ENCODE measurements around the gene SNAPIN. TPM values are rescaled to one million over a fixed set of nuclear protein-coding genes. Genes with fewer than 3 reads are reported as not detected.

The SNAPIN gene, protein sequence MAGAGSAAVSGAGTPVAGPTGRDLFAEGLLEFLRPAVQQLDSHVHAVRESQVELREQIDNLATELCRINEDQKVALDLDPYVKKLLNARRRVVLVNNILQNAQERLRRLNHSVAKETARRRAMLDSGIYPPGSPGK
- total RNA-seq (2011; cell fraction: chromatin; rRNA removed; ENCODE audit: low replicate concordance), result 8.7 and 14.0 TPM in 2 replicates
- 14.8 and 16.6 TPM in 2 replicates for total RNA-seq (2011; cell fraction: nucleolus; rRNA removed)
- 14.4 and 14.7 TPM in 2 replicates for total RNA-seq (2011; cell fraction: nucleoplasm; rRNA removed)
- total RNA-seq (2014; rRNA removed), result 36.0 and 36.7 TPM in 2 replicates
- total RNA-seq (2014; rRNA removed; fragmentation: Illumina TruSeq; extraction: Trizol), result 26.5 and 27.8 TPM in 2 replicates
- 31.3 and 32.3 TPM in 2 replicates for total RNA-seq (2015; rRNA removed; fragmentation: Illumina TruSeq; extraction: Trizol)
- total RNA-seq (2021), result 24.6 and 26.6 TPM in 2 replicates
- 32.8 and 36.8 TPM in 2 replicates for polyA plus RNA-seq (2011; rRNA removed)
- polyA plus RNA-seq (2011; cell fraction: cytosol; rRNA removed), result 36.0 and 39.1 TPM in 2 replicates
- 25.2 and 27.6 TPM in 2 replicates for polyA plus RNA-seq (2011; cell fraction: nucleus; rRNA removed)
- polyA plus RNA-seq (2012), result 28.4 and 30.6 TPM in 2 replicates
- 33.5 and 42.4 TPM in 2 replicates for polyA plus RNA-seq (2014; fragmentation: Illumina TruSeq; extraction: Trizol)
- 10 to 100 TPM; 11.2 to 15.8 TPM for polyA plus RNA-seq (2014; fragmentation: Nextera tagmentation; extraction: Ambion mirVana)
- polyA plus RNA-seq (2014; rRNA removed), result 42.4 and 43.9 TPM in 2 replicates
- 10.2 and 10.5 TPM in 2 replicates for polyA minus RNA-seq (2011; rRNA and poly(A)+ RNA removed)
- 3.1 and 9.0 TPM in 2 replicates for polyA minus RNA-seq (2011; cell fraction: cytosol; rRNA and poly(A)+ RNA removed)
- 5.9 and 8.8 TPM in 2 replicates for polyA minus RNA-seq (2011; cell fraction: nucleus; rRNA and poly(A)+ RNA removed)
- Bru-seq, nascent RNA, result percentile 72 among the genes with signal in this experiment
- BruChase-seq, experiment 1, labeled RNA remaining after a 2-hour chase, result percentile 56 among the genes with signal in this experiment
- percentile 56 among the genes with signal in this experiment for BruChase-seq, experiment 2, labeled RNA remaining after a 6-hour chase
- long read RNA-seq, experiment 1, transcript SNAPIN-201 (4 exons, 1,030 nt), result major isoform, 65 of 86 reads
- long read RNA-seq, experiment 1, transcript SNAPIN-202 (3 exons, 922 nt), result minor isoform, 6 of 86 reads
- long read RNA-seq, experiment 1, partial matches to known transcripts, result 5 of 86 reads
- long read RNA-seq, experiment 1, other reads (novel, unspliced or antisense), result 6 of 86 reads
- long read RNA-seq, experiment 2, transcript SNAPIN-201 (4 exons, 1,030 nt), result major isoform, 21 of 31 reads
- long read RNA-seq, experiment 2, partial matches to known transcripts, result 4 of 31 reads
- long read RNA-seq, experiment 2, other reads (novel, unspliced or antisense), result 1 of 31 reads
- long read RNA-seq, experiment 3, transcript SNAPIN-201 (4 exons, 1,030 nt), result major isoform, 24 of 28 reads
- long read RNA-seq, experiment 3, partial matches to known transcripts, result 0 of 28 reads
- long read RNA-seq, experiment 3, other reads (novel, unspliced or antisense), result 0 of 28 reads

DNA sequence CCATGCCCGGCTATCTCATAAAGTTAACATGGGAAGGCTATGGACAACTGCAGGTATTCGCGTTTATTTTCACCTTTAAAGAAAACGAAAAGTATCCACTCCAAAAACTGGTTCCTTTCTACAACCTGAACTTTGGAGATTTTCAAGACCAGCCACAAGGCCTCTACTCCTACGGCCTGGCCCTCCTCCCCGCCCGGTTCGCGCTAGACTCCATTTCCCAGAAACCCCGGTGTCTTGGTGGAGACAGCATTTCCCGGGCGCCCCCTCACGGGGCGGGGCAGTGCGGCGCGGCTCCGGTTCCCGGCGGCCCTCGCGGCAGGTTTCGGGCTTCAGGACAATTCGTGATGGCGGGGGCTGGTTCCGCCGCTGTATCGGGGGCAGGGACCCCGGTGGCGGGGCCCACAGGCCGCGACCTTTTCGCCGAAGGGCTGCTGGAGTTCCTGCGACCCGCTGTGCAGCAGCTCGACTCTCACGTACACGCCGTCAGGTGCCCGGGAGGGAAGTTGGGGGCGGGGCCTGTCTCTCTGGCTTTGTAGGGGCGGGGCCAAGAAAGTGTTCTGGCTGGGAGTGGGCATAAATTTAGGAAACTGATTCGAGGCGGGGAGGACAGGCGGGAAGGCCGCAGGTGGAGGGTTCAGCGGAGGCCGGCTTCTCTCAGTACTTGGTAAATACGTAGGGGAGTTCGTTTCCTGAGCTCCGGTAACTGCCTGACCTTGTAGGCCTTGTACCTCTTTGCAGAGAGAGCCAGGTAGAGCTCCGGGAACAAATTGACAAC is at the start of gene SNAPIN:
Gene SNAPIN (plus strand): TSS at position 304 of the 775 bp plus-strand sequence. CDS start 41 bp downstream, at position 345.
- Histone ChIP-seq H4K20me1 (replicated peaks; ENCODE audit: control insufficient read depth, insufficient read depth, low read length) (no peaks in the 10 kb centered on the region), H3K9me3 (replicated peaks; ENCODE audit: control insufficient read depth, insufficient read depth, low read depth, low read length) (no peaks in the 10 kb centered on the region), H3K4me2 (ENCODE audit: insufficient read depth, low read length) (peak within 1 kb of the TSS; percentile 93), H3K27me3 (ENCODE audit: control insufficient read depth in 2 of 2, insufficient read depth in 2 of 2, low read length in 2 of 2) (no peaks in the 10 kb centered on the region), H3K79me2 (ENCODE audit: control insufficient read depth, insufficient read depth, low read length) (peaks cover 13% of the 10 kb centered on the region), H3K9ac (ENCODE audit: insufficient read depth in 1 of 2, low read depth in 2 of 2, low read length in 2 of 2) (peak within 1 kb of the TSS; percentile 81 to 92), H3K9me1 (ENCODE audit: control insufficient read depth, insufficient read depth, low read length) (no peaks in the 10 kb centered on the region), H3K27ac (ENCODE audit: extremely low read depth, low read depth, low read length) (peak within 1 kb of the TSS; percentile 86), H2AFZ (ENCODE audit: low read depth, low read length) (peak within 1 kb of the TSS; percentile 100), H3K4me3 (peak within 1 kb of the TSS; percentile 98), H3K36me3 (ENCODE audit: control insufficient read depth, insufficient read depth, low read length) (peaks cover 32% of the 10 kb centered on the region), H3K4me1 (replicated peaks in 1 of 2; ENCODE audit: control insufficient read depth in 2 of 2, insufficient read depth in 2 of 2, low read length in 2 of 2) (peaks cover 3 to 16% of the 10 kb centered on the region in 2 experiments; a peak in 4 of 5 replicates)
- ChIA-PET POLR2A (interaction anchor here (0.7 to 6.1 kb wide), 11 partner anchors 9 to 327 kb away, joined by 3 to 51 read pairs (median 5); partner anchors contain the start of genes CHTOP, ILF2 and S100A13), CTCF (ENCODE audit: low intra/inter-chr PET ratio) (no interaction called here)
- 2% methylated on average over 47 of the region's 53 CpGs for WGBS (ENCODE audit: insufficient coverage, low coverage, missing lambda C conversion rate)
- peak; percentile 87 to 95 (median 90) for DNase-seq (ENCODE audit: extremely low read depth in 1 of 4, low spot score in 3 of 4)
- intact Hi-C loops (cut with micrococcal nuclease), result no loop called here
- BruUV-seq (replicated peaks), result no TSS peak
- in situ Hi-C loops (cut with MboI), result no loop called here
- ATAC-seq, result peak; percentile 97
- peak; percentile 81 for FAIRE-seq
- TF ChIP-seq TCF7 (IDR thresholded peaks at IDR 0.05; ENCODE audit: borderline replicate concordance), result no peak
- TF ChIP-seq ZNF766 (CRISPR knock-in tag; conservative IDR thresholded peaks at IDR 0.05), result no peak
- no peak for TF ChIP-seq RBM14 (IDR thresholded peaks at IDR 0.05; ENCODE audit: borderline replicate concordance, insufficient read depth, low read depth, low read length)
- TF ChIP-seq MXI1 (IDR thresholded peaks at IDR 0.05; ENCODE audit: low read depth, low read length), result no peak
- TF ChIP-seq CREB5 (CRISPR knock-in tag; IDR thresholded peaks at IDR 0.05), result no peak
- TF ChIP-seq ETV6 (IDR thresholded peaks at IDR 0.05; ENCODE audit: borderline replicate concordance in 1 of 2, low read depth in 2 of 2, low read length in 1 of 2), result 0 out of 4 replicates have a peak, but pooled peaks of 1 of the 2 experiments have one; percentile 16
- TF ChIP-seq ETV6 (CRISPR knock-in tag; IDR thresholded peaks at IDR 0.05; ENCODE audit: borderline replicate concordance), result no peak
- no peak for TF ChIP-seq GABPB2 (CRISPR knock-in tag; conservative IDR thresholded peaks at IDR 0.05)
- TF ChIP-seq HNRNPUL1 (IDR thresholded peaks at IDR 0.05; ENCODE audit: low read length), result no peak
- no peak for TF ChIP-seq RBM15 (IDR thresholded peaks at IDR 0.05; ENCODE audit: insufficient read depth, low read length)
- no peak for TF ChIP-seq ZNF76 (CRISPR knock-in tag; IDR thresholded peaks at IDR 0.05; ENCODE audit: borderline replicate concordance)
- TF ChIP-seq, protein P1, sequence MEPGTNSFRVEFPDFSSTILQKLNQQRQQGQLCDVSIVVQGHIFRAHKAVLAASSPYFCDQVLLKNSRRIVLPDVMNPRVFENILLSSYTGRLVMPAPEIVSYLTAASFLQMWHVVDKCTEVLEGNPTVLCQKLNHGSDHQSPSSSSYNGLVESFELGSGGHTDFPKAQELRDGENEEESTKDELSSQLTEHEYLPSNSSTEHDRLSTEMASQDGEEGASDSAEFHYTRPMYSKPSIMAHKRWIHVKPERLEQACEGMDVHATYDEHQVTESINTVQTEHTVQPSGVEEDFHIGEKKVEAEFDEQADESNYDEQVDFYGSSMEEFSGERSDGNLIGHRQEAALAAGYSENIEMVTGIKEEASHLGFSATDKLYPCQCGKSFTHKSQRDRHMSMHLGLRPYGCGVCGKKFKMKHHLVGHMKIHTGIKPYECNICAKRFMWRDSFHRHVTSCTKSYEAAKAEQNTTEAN (CRISPR knock-in tag; IDR thresholded peaks at IDR 0.05), result no peak
- no peak for TF ChIP-seq OTX1 (CRISPR knock-in tag; IDR thresholded peaks at IDR 0.05)

Data from K562 (cell line).